SIG-M5 treated with dmso at 0.1 percent for 504 hours (cell line): ENCODE results near the gene RBBP8NL.

Source experiments
- DNase-seq: peaks from one replicate; lab custom pipeline; 2025; ENCODE audit not compliant: unreplicated experiment; lab: John Stamatoyannopoulos, UW

Gene RBBP8NL

GRCh38 chr20:62363920-62364851 lies 63.2 kb downstream of the RBBP8NL start:
- no peak for DNase-seq

GRCh38 chr20:62362991-62363919 lies 64.1 kb downstream of the RBBP8NL start:
- DNase-seq: no peak

- no peak for DNase-seq
Measured at GRCh38 chr20:62362590-62362940, 64.8 kb downstream of the RBBP8NL start.

GRCh38 chr20:62361799-62362589 lies 65.3 kb downstream of the RBBP8NL start:
- no peak for DNase-seq

GRCh38 chr20:62360854-62361798 lies 66.2 kb downstream of the RBBP8NL start:
- DNase-seq: no peak
